GM12874 (cell line): ENCODE measurements around the gene ZNF644.

Experiments used
- CTCF ChIP-seq: IDR thresholded peaks from 2 replicates; pipeline ENCODE4 v1.5.1; 2011; ENCODE audit warnings: low read depth, mild to moderate bottlenecking, control low read depth, low read length, moderate library complexity; ENCODE audit not compliant: insufficient read depth

Gene ZNF644

GRCh38 chr1:90922202-90922601 lies 99.6 kb downstream of the ZNF644 start:
- no peak for TF ChIP-seq CTCF

GRCh38 chr1:90919900-90920299 lies 101.9 kb downstream of the ZNF644 start:
- no peak for TF ChIP-seq CTCF

GRCh38 chr1:90919190-90919719 lies 102.6 kb downstream of the ZNF644 start:
- no peak for TF ChIP-seq CTCF

GRCh38 chr1:90911353-90911752 lies 110.5 kb downstream of the ZNF644 start:
- TF ChIP-seq CTCF, result no peak

GRCh38 chr1:90902672-90903071 lies 119.2 kb downstream of the ZNF644 start:
- TF ChIP-seq CTCF, result no peak

- no peak for TF ChIP-seq CTCF
Measured at GRCh38 chr1:90899263-90899662, 122.6 kb downstream of the ZNF644 start.

GRCh38 chr1:90882221-90882620 lies 139.6 kb downstream of the ZNF644 start:
- TF ChIP-seq CTCF, result no peak

GRCh38 chr1:90881034-90881433 lies 140.8 kb downstream of the ZNF644 start:
- no peak for TF ChIP-seq CTCF
